BLaER1 treated with 17β-estradiol and CSF1 and Interleukin-3, amounts not matched to agents 10 nM and 100 nM (cell line): ENCODE measurements around the gene CXXC4.
A peak's percentile ranks its signal among the peaks of the same experiment; 100 is the strongest.

Experiments
- H3K27ac ChIP-seq, 11 experiments: shearing (Covaris generic); formaldehyde crosslinking; 2 replicates each; pipeline ENCODE4 v1.8.1; 2022
- H3K27me3 ChIP-seq, 11 experiments: shearing (Covaris generic); formaldehyde crosslinking; 2 replicates each; pipeline ENCODE4 v1.8.1; 2022
- H3K36me3 ChIP-seq, 11 experiments: shearing (Covaris generic); formaldehyde crosslinking; 2 replicates each; pipeline ENCODE4 v1.8.1; 2022
- H3K4me1 ChIP-seq, 10 experiments: shearing (Covaris generic); formaldehyde crosslinking; 2 replicates each; pipeline ENCODE4 v1.8.1; 2022
- H3K4me2 ChIP-seq, 11 experiments: shearing (Covaris generic); formaldehyde crosslinking; 2 replicates each; pipeline ENCODE4 v1.8.1; 2022
- H3K4me3 ChIP-seq, 10 experiments: shearing (Covaris generic); formaldehyde crosslinking; 2 replicates each; pipeline ENCODE4 v1.8.1; 2022
- H3K9ac ChIP-seq, 11 experiments: shearing (Covaris generic); formaldehyde crosslinking; 2 replicates each; pipeline ENCODE4 v1.8.1; 2022
- H3K9me3 ChIP-seq, 11 experiments: shearing (Covaris generic); formaldehyde crosslinking; replicated peaks in 1 of 11; 2 replicates each; pipeline ENCODE4 v1.8.1; 2022
- H4K20me1 ChIP-seq, 11 experiments: shearing (Covaris generic); formaldehyde crosslinking; 2 replicates each; pipeline ENCODE4 v1.8.1; 2022
- Cebpa-rat ChIP-seq, 11 experiments: shearing (Covaris generic); IDR thresholded peaks; 2 replicates each; pipeline ENCODE4 v1.8.1; 2022

Gene CXXC4

GRCh38 chr4:104494822-104495559 lies at the start of gene CXXC4:
Gene CXXC4, minus strand, starts transcription at chr4:104494894. Its CDS starts 3,092 bp downstream, at chr4:104491802.
- no peak for TF ChIP-seq Cebpa-rat (IDR thresholded peaks at IDR 0.05)

GRCh38 chr4:104533156-104533555 lies 38.5 kb upstream of the CXXC4 start:
- H3K4me2 ChIP-seq: no peak overlapping the region
- no peak overlapping the region for H3K4me3 ChIP-seq
- TF ChIP-seq Cebpa-rat (IDR thresholded peaks at IDR 0.05): no peak
- no peaks in the 10 kb centered on the region for H3K9me3 ChIP-seq
- no peak overlapping the region for H3K9ac ChIP-seq
- no peaks in the 10 kb centered on the region for H3K36me3 ChIP-seq
- no peaks in the 10 kb centered on the region for H4K20me1 ChIP-seq
- no peak overlapping the region for H3K27ac ChIP-seq
- H3K27me3 ChIP-seq: no peaks in the 10 kb centered on the region
- no peaks in the 10 kb centered on the region for H3K4me1 ChIP-seq

More at GRCh38 chr4:104494822-104495559, at the start of gene CXXC4:
- Histone ChIP-seq H4K20me1 (no peaks in the 10 kb centered on the region), H3K4me2 (no peak within 1 kb of the TSS), H3K9me3 (peaks cover 0 to 6% (median 3%) of the 10 kb centered on the region in 11 experiments; a peak in 7 of 22 replicates), H3K27me3 (no peaks in the 10 kb centered on the region), H3K27ac (no peak within 1 kb of the TSS), H3K4me1 (peaks cover 0 to 8% (median 0%) of the 10 kb centered on the region in 10 experiments; a peak in 3 of 20 replicates), H3K4me3 (no peak within 1 kb of the TSS), H3K9ac (no peak within 1 kb of the TSS), H3K36me3 (no peaks in the 10 kb centered on the region)

- no peak overlapping the region for H3K4me2 ChIP-seq
- no peaks in the 10 kb centered on the region for H4K20me1 ChIP-seq
- H3K4me1 ChIP-seq: no peaks in the 10 kb centered on the region
Measured at GRCh38 chr4:104532677-104533076, 38.0 kb upstream of the CXXC4 start.

GRCh38 chr4:104531390-104531789 lies 36.7 kb upstream of the CXXC4 start:
- TF ChIP-seq Cebpa-rat (IDR thresholded peaks at IDR 0.05): no peak
- no peaks in the 10 kb centered on the region for H3K4me1 ChIP-seq
- no peaks in the 10 kb centered on the region for H4K20me1 ChIP-seq
- H3K9ac ChIP-seq: no peak overlapping the region
- no peaks in the 10 kb centered on the region for H3K9me3 ChIP-seq
- H3K36me3 ChIP-seq: no peaks in the 10 kb centered on the region
- H3K4me2 ChIP-seq: no peak overlapping the region
- no peak overlapping the region for H3K27ac ChIP-seq
- no peak overlapping the region for H3K4me3 ChIP-seq
- no peaks in the 10 kb centered on the region for H3K27me3 ChIP-seq

More at GRCh38 chr4:104532677-104533076, 38.0 kb upstream of the CXXC4 start:
- no peak overlapping the region for H3K27ac ChIP-seq
- H3K36me3 ChIP-seq: no peaks in the 10 kb centered on the region
- no peak overlapping the region for H3K9ac ChIP-seq
- H3K27me3 ChIP-seq: no peaks in the 10 kb centered on the region
- H3K4me3 ChIP-seq: no peak overlapping the region
- H3K9me3 ChIP-seq: no peaks in the 10 kb centered on the region
- TF ChIP-seq Cebpa-rat (IDR thresholded peaks at IDR 0.05): no peak

- Histone ChIP-seq H3K27me3 (no peaks in the 10 kb centered on the region), H3K4me2 (no peak overlapping the region), H3K4me1 (no peaks in the 10 kb centered on the region), H3K27ac (no peak overlapping the region), H3K9ac (no peak overlapping the region), H3K36me3 (no peaks in the 10 kb centered on the region), H3K4me3 (no peak overlapping the region), H3K9me3 (no peaks in the 10 kb centered on the region), H4K20me1 (no peaks in the 10 kb centered on the region)
- TF ChIP-seq Cebpa-rat (IDR thresholded peaks at IDR 0.05): no peak
Measured at GRCh38 chr4:104530426-104530825, 35.7 kb upstream of the CXXC4 start.

GRCh38 chr4:104524591-104524990 lies 29.9 kb upstream of the CXXC4 start:
- Histone ChIP-seq H3K4me1 (peaks cover 0 to 14% (median 0%) of the 10 kb centered on the region in 10 experiments; a peak in 7 of 20 replicates), H3K9me3 (no peaks in the 10 kb centered on the region), H3K4me2 (peak overlapping the region in 4 of 11 experiments; percentile 4 to 40 (median 25); a peak in 5 of 22 replicates), H3K27ac (no peak overlapping the region), H3K36me3 (no peaks in the 10 kb centered on the region), H3K9ac (no peak overlapping the region), H4K20me1 (no peaks in the 10 kb centered on the region), H3K4me3 (no peak overlapping the region), H3K27me3 (no peaks in the 10 kb centered on the region)
- TF ChIP-seq Cebpa-rat (IDR thresholded peaks at IDR 0.05): no peak

GRCh38 chr4:104524026-104524425 lies 29.3 kb upstream of the CXXC4 start:
- H3K9me3 ChIP-seq: no peaks in the 10 kb centered on the region
- no peaks in the 10 kb centered on the region for H3K27me3 ChIP-seq
- H3K4me2 ChIP-seq: peak overlapping the region in 3 of 11 experiments; percentile 19 to 40 (median 31); a peak in 4 of 22 replicates
- H3K9ac ChIP-seq: no peak overlapping the region
- no peaks in the 10 kb centered on the region for H3K36me3 ChIP-seq
- no peak overlapping the region for H3K4me3 ChIP-seq
- H3K27ac ChIP-seq: no peak overlapping the region
- no peak for TF ChIP-seq Cebpa-rat (IDR thresholded peaks at IDR 0.05)
- H4K20me1 ChIP-seq: no peaks in the 10 kb centered on the region
- peaks cover 0 to 14% (median 0%) of the 10 kb centered on the region in 10 experiments; a peak in 7 of 20 replicates for H3K4me1 ChIP-seq

- no peaks in the 10 kb centered on the region for H3K36me3 ChIP-seq
- H4K20me1 ChIP-seq: no peaks in the 10 kb centered on the region
- no peak overlapping the region for H3K4me2 ChIP-seq
- peaks cover 0 to 8% (median 0%) of the 10 kb centered on the region in 10 experiments; a peak in 6 of 20 replicates for H3K4me1 ChIP-seq
- no peaks in the 10 kb centered on the region for H3K27me3 ChIP-seq
- no peak for TF ChIP-seq Cebpa-rat (IDR thresholded peaks at IDR 0.05)
- no peak overlapping the region for H3K4me3 ChIP-seq
- H3K9ac ChIP-seq: no peak overlapping the region
- no peak overlapping the region for H3K27ac ChIP-seq
- no peaks in the 10 kb centered on the region for H3K9me3 ChIP-seq
Measured at GRCh38 chr4:104519588-104519987, 24.9 kb upstream of the CXXC4 start.

GRCh38 chr4:104516884-104517283 lies 22.2 kb upstream of the CXXC4 start:
- Histone ChIP-seq H3K9ac (no peak overlapping the region), H3K27ac (no peak overlapping the region), H3K4me3 (no peak overlapping the region), H3K4me1 (no peaks in the 10 kb centered on the region), H3K36me3 (no peaks in the 10 kb centered on the region), H3K27me3 (no peaks in the 10 kb centered on the region), H4K20me1 (no peaks in the 10 kb centered on the region), H3K9me3 (no peaks in the 10 kb centered on the region), H3K4me2 (no peak overlapping the region)
- no peak for TF ChIP-seq Cebpa-rat (IDR thresholded peaks at IDR 0.05)

GRCh38 chr4:104508224-104508623 lies 13.5 kb upstream of the CXXC4 start:
- no peak for TF ChIP-seq Cebpa-rat (IDR thresholded peaks at IDR 0.05)
- Histone ChIP-seq H4K20me1 (no peaks in the 10 kb centered on the region), H3K36me3 (no peaks in the 10 kb centered on the region), H3K27ac (no peak overlapping the region), H3K4me3 (no peak overlapping the region), H3K27me3 (peaks cover 0 to 19% (median 0%) of the 10 kb centered on the region in 11 experiments; a peak in 2 of 22 replicates), H3K9me3 (no peaks in the 10 kb centered on the region), H3K4me1 (peaks cover 0 to 14% (median 3%) of the 10 kb centered on the region in 10 experiments; a peak in 7 of 20 replicates), H3K4me2 (no peak overlapping the region), H3K9ac (no peak overlapping the region)
